SK-N-SH treated with all-trans-retinoic acid at 6 μM for 48 hours (cell line): ENCODE measurements around the gene CKMT2.

ENCODE experiments used
- BACH2 ChIP-seq: fragments of 250-450 bp; sonication (Bioruptor Pico); IDR thresholded peaks from 2 replicates; pipeline ENCODE4 v1.9.0; 2021; ENCODE audit warnings: mild to moderate bottlenecking, borderline replicate concordance
- CREB5 ChIP-seq: fragments of 250-450 bp; sonication (Bioruptor Pico); IDR thresholded peaks from 2 replicates; pipeline ENCODE4 v1.5.1; 2020; ENCODE audit warnings: low read depth, mild to moderate bottlenecking, moderate library complexity
- GLIS3 ChIP-seq: fragments of 250-450 bp; sonication (Bioruptor Pico); IDR thresholded peaks from 2 replicates; pipeline ENCODE4 v1.5.0; 2020; ENCODE audit warnings: mild to moderate bottlenecking, moderate library complexity
- OSR1 ChIP-seq: fragments of 250-450 bp; sonication (Bioruptor Pico); IDR thresholded peaks from 2 replicates; pipeline ENCODE4 v1.8.0; 2022; ENCODE audit warnings: moderate library complexity, mild to moderate bottlenecking, inconsistent platforms
- PATZ1 ChIP-seq: fragments of 250-450 bp; sonication (Bioruptor Pico); IDR thresholded peaks from 2 replicates; pipeline ENCODE4 v1.8.0; 2020; ENCODE audit warnings: mild to moderate bottlenecking, moderate library complexity, borderline replicate concordance
- POU6F1 ChIP-seq: fragments of 250-450 bp; sonication (Bioruptor Pico); IDR thresholded peaks from 2 replicates; pipeline ENCODE4 v1.8.0; 2021; ENCODE audit warnings: low read depth, mild to moderate bottlenecking, moderate library complexity, borderline replicate concordance
- RARB ChIP-seq: fragments of 250-450 bp; sonication (Bioruptor Pico); IDR thresholded peaks from 2 replicates; pipeline ENCODE4 v1.8.0; 2021; ENCODE audit warnings: mild to moderate bottlenecking, moderate library complexity
- SNAI2 ChIP-seq: fragments of 250-450 bp; sonication (Bioruptor Pico); IDR thresholded peaks from 2 replicates; pipeline ENCODE4 v1.5.0; 2020; ENCODE audit warnings: mild to moderate bottlenecking, moderate library complexity
- TCF4 ChIP-seq: fragments of 250-450 bp; sonication (Bioruptor Pico); IDR thresholded peaks from 2 replicates; pipeline ENCODE4 v1.8.0; 2021; ENCODE audit warnings: mild to moderate bottlenecking, moderate library complexity, borderline replicate concordance
- TOX ChIP-seq: fragments of 250-450 bp; sonication (Bioruptor Pico); IDR thresholded peaks from 2 replicates; pipeline ENCODE4 v1.8.0; 2021; ENCODE audit warnings: mild to moderate bottlenecking, moderate library complexity, borderline replicate concordance
- TSHZ2 ChIP-seq: fragments of 250-450 bp; sonication (Bioruptor Pico); IDR thresholded peaks from 2 replicates; pipeline ENCODE4 v1.5.0; 2020; ENCODE audit warnings: mild to moderate bottlenecking, moderate library complexity
- ZFP3 ChIP-seq: fragments of 250-450 bp; sonication (Bioruptor Pico); IDR thresholded peaks from 2 replicates; pipeline ENCODE4 v1.5.0; 2020; ENCODE audit warnings: mild to moderate bottlenecking, moderate library complexity
- ZFP30 ChIP-seq: fragments of 450-650 bp; formaldehyde crosslinking; IDR thresholded peaks from 2 replicates; pipeline ENCODE4 v1.5.0; 2022; ENCODE audit warnings: mild to moderate bottlenecking, moderate library complexity
- ZNF8 ChIP-seq: fragments of 450-650 bp; formaldehyde crosslinking; IDR thresholded peaks from 2 replicates; pipeline ENCODE4 v1.5.0; 2020; ENCODE audit warnings: mild to moderate bottlenecking, moderate library complexity

GRCh38 chr5:81253875-81254274 lies 20.8 kb downstream of the CKMT2 start:
- no peak for TF ChIP-seq TOX
- no peak for TF ChIP-seq ZFP30 (CRISPR knock-in tag)
- no peak for TF ChIP-seq GLIS3 (CRISPR knock-in tag)
- no peak for TF ChIP-seq TCF4 (CRISPR knock-in tag)
- no peak for TF ChIP-seq BACH2 (CRISPR knock-in tag)
- TF ChIP-seq POU6F1 (CRISPR knock-in tag): no peak
- no peak for TF ChIP-seq RARB (CRISPR knock-in tag)
- no peak for TF ChIP-seq PATZ1 (CRISPR knock-in tag)
- TF ChIP-seq ZFP3 (CRISPR knock-in tag): no peak
- no peak for TF ChIP-seq TSHZ2 (CRISPR knock-in tag)
- no peak for TF ChIP-seq CREB5 (CRISPR knock-in tag)
- TF ChIP-seq OSR1 (CRISPR knock-in tag): no peak
- no peak for TF ChIP-seq SNAI2 (CRISPR knock-in tag)
- TF ChIP-seq ZNF8 (CRISPR knock-in tag): no peak
